ENCODE results near the gene DNAJB8. TPM values are rescaled to one million over a fixed set of nuclear protein-coding genes. Genes with fewer than 3 reads are reported as not detected.

Gene DNAJB8
- total RNA-seq, 1 donor from 2014 or later: not detected

- Mint-ChIP-seq H3K36me3 (ENCODE audit: low read depth, unreplicated experiment) (peaks cover 2% of the 10 kb centered on the region), H3K9me3 (ENCODE audit: unreplicated experiment) (peaks cover 11% of the 10 kb centered on the region), H3K27ac (ENCODE audit: unreplicated experiment) (peak overlapping the region; percentile 29), H3K4me1 (ENCODE audit: low read depth, unreplicated experiment) (no peaks in the 10 kb centered on the region), H3K27me3 (ENCODE audit: low read depth, unreplicated experiment) (peaks cover 62% of the 10 kb centered on the region), H3K4me3 (ENCODE audit: unreplicated experiment) (no peak overlapping the region)
- H3K4me3 ChIP-seq (ENCODE audit: insufficient read depth, low read depth, low read length): no peak overlapping the region
- TF ChIP-seq EZH2 (IDR thresholded peaks at IDR 0.05; ENCODE audit: insufficient read depth, low read length): no peak
- TF ChIP-seq CTCF (IDR thresholded peaks at IDR 0.05; ENCODE audit: insufficient read depth, low read depth, low read length): no peak
- DNase-seq (ENCODE audit: low read depth) (no peak), FAIRE-seq (no peak)
- no peak overlapping the region for H3K27ac ChIP-seq (ENCODE audit: low read depth, low read length)
- no peak overlapping the region for H3K4me2 ChIP-seq (ENCODE audit: low read length)
- no peaks in the 10 kb centered on the region for H3K4me1 ChIP-seq (ENCODE audit: insufficient read depth, low read length)
- H4K20me1 ChIP-seq (ENCODE audit: insufficient read depth, low read length): no peaks in the 10 kb centered on the region
- H3K9me3 ChIP-seq (ENCODE audit: insufficient read depth, low read depth, low read length): peaks cover 2% of the 10 kb centered on the region
- no peak overlapping the region for H2AFZ ChIP-seq (ENCODE audit: low read depth, low read length)
- H3K36me3 ChIP-seq (ENCODE audit: insufficient read depth, low read length): no peaks in the 10 kb centered on the region
- no peaks in the 10 kb centered on the region for H3K79me2 ChIP-seq (ENCODE audit: insufficient read depth, low read length)
- no peak overlapping the region for H3K9ac ChIP-seq (ENCODE audit: low read length)
- peaks cover 28% of the 10 kb centered on the region for H3K27me3 ChIP-seq (ENCODE audit: insufficient read depth, low read length)
Observed at GRCh38 chr3:128442949-128443348, 23.7 kb downstream of the DNAJB8 start.

GRCh38 chr3:128442070-128442469 is 24.6 kb downstream of the DNAJB8 start:
- Histone ChIP-seq H3K27me3 (ENCODE audit: insufficient read depth, low read length) (peaks cover 25% of the 10 kb centered on the region), H2AFZ (ENCODE audit: low read depth, low read length) (no peak overlapping the region), H3K4me1 (ENCODE audit: insufficient read depth, low read length) (no peaks in the 10 kb centered on the region), H3K4me3 (ENCODE audit: insufficient read depth, low read depth, low read length) (no peak overlapping the region), H3K79me2 (ENCODE audit: insufficient read depth, low read length) (no peaks in the 10 kb centered on the region), H3K9me3 (ENCODE audit: insufficient read depth, low read depth, low read length) (peaks cover 2% of the 10 kb centered on the region), H3K27ac (ENCODE audit: low read depth, low read length) (no peak overlapping the region), H3K9ac (ENCODE audit: low read length) (no peak overlapping the region), H3K36me3 (ENCODE audit: insufficient read depth, low read length) (no peaks in the 10 kb centered on the region), H4K20me1 (ENCODE audit: insufficient read depth, low read length) (no peaks in the 10 kb centered on the region), H3K4me2 (ENCODE audit: low read length) (no peak overlapping the region)
- Mint-ChIP-seq H3K27me3 (ENCODE audit: low read depth, unreplicated experiment) (peaks cover 64% of the 10 kb centered on the region), H3K4me3 (ENCODE audit: unreplicated experiment) (no peak overlapping the region), H3K27ac (ENCODE audit: unreplicated experiment) (no peak overlapping the region), H3K9me3 (ENCODE audit: unreplicated experiment) (peaks cover 7% of the 10 kb centered on the region), H3K36me3 (ENCODE audit: low read depth, unreplicated experiment) (peaks cover 2% of the 10 kb centered on the region), H3K4me1 (ENCODE audit: low read depth, unreplicated experiment) (no peaks in the 10 kb centered on the region)
- DNase-seq (ENCODE audit: low read depth) (no peak), FAIRE-seq (no peak)
- TF ChIP-seq CTCF (IDR thresholded peaks at IDR 0.05; ENCODE audit: insufficient read depth, low read depth, low read length): no peak
- TF ChIP-seq EZH2 (IDR thresholded peaks at IDR 0.05; ENCODE audit: insufficient read depth, low read length): no peak

DNA sequence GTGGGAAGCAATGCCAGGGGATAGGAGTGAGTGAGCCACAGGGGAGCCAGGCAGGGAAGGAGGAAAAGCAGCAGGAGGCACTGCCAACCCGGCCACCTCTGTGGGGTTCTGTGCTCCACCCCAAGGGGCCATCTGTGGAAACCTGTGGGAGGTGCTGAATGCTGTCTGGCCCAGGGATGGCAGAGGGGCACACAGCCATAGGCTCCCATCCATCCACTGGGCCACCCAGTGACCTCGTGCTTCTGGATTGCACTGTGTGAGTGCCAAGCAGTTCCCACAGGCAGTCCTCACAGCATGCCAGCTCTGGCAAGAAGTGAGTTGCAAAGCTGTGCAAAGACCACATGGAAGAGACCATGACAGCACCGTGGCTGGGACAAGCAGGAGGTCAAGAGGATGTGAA is 27.5 kb downstream of the DNAJB8 start:
- H3K4me1 ChIP-seq (ENCODE audit: insufficient read depth, low read length): no peaks in the 10 kb centered on the region
- H3K79me2 ChIP-seq (ENCODE audit: insufficient read depth, low read length): no peaks in the 10 kb centered on the region
- TF ChIP-seq EZH2 (IDR thresholded peaks at IDR 0.05; ENCODE audit: insufficient read depth, low read length) (no peak), CTCF (IDR thresholded peaks at IDR 0.05; ENCODE audit: insufficient read depth, low read depth, low read length) (no peak)
- H3K27me3 ChIP-seq (ENCODE audit: insufficient read depth, low read length): peaks cover 26% of the 10 kb centered on the region
- H3K9ac ChIP-seq (ENCODE audit: low read length): no peak overlapping the region
- Mint-ChIP-seq H3K36me3 (ENCODE audit: low read depth, unreplicated experiment) (peaks cover 2% of the 10 kb centered on the region), H3K27ac (ENCODE audit: unreplicated experiment) (no peak overlapping the region), H3K9me3 (ENCODE audit: unreplicated experiment) (peaks cover 6% of the 10 kb centered on the region), H3K4me3 (ENCODE audit: unreplicated experiment) (no peak overlapping the region), H3K4me1 (ENCODE audit: low read depth, unreplicated experiment) (peaks cover 2% of the 10 kb centered on the region), H3K27me3 (ENCODE audit: low read depth, unreplicated experiment) (peaks cover 78% of the 10 kb centered on the region)
- no peak overlapping the region for H2AFZ ChIP-seq (ENCODE audit: low read depth, low read length)
- H3K4me2 ChIP-seq (ENCODE audit: low read length): no peak overlapping the region
- no peaks in the 10 kb centered on the region for H3K36me3 ChIP-seq (ENCODE audit: insufficient read depth, low read length)
- DNase-seq (ENCODE audit: low read depth) (no peak), FAIRE-seq (no peak)
- no peak overlapping the region for H3K4me3 ChIP-seq (ENCODE audit: insufficient read depth, low read depth, low read length)
- H3K27ac ChIP-seq (ENCODE audit: low read depth, low read length): no peak overlapping the region
- H4K20me1 ChIP-seq (ENCODE audit: insufficient read depth, low read length): no peaks in the 10 kb centered on the region
- H3K9me3 ChIP-seq (ENCODE audit: insufficient read depth, low read depth, low read length): no peaks in the 10 kb centered on the region
